Measurements from ENCODE around the gene DNHD1.
"Not testable (repeated sequence)": the region's sequence is repeated elsewhere in the genome, so short reads cannot be mapped to it uniquely, and the experiment has no call there.

DNHD1 gene

DNA sequence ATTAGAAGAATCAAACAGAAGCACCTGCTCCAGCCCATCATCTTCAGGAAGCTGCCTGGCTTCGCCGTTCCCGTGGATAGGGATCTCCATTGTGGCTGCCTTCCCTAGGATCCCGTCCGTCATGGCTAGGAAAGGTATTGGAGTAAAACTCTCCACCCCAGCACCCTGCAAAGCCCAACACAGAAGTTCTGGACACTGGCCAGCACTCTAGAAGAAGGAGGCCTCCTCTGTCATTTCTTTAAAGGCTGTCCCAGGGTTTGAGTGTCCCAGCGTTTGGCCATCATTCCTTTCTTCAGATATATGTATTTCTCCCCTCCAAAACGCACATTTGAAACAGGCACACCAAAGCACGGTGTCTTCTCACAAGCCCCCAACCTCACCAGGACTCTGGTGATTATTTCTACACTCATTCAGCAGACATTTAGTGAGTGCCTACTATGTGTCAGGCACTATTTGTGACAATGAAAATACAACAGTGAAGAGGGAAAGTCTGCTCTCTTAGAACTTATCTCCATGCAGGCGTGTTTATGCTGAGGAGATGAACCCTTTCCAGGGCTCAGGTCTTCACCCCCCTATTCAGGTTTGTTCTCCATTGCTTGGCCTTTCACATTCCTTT is 16.7 kb upstream of the DNHD1 start:
- DNase-seq: no peak

DNA sequence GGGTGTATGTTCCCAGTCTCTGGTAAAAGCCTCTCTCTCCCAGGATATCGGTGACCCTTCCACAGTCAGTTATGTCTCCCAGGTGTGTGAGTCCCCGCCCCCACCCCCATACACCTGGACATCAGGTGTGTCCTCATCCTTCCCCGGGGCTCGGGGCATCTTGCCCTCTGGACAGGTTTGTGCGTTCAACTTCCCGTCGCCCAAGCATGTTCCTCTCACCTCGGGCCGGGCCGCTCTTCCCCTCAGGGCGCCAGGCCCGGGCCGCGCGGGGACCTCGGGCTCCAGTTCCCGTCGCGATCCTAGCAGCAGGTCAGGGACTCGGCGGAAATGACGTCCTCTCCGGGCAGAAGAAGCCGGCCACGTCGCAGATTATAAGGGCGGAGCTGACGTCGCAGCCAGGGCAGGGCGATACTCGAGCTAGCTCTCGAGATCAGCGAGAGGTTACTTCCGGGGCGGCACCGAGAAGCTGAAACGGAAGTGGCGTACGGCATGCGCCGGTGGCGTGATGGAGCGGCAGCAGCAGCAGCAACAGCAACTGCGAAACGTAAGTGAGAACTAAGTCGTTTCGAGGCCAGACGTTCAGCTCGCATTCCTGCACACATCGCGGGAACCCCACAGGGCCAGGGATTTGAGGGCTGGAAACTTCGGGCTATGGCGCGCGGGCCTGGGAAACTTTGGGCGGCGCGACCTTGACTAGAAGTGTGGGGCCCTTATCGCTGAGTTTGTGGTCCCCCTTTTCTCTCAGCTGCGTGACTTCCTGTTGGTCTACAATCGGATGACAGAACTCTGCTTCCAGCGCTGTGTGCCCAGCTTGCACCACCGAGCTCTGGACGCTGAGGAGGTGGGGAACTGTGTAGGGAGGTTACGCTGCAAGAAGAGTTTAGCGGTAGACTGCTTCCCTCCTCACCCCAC is 15.8 kb upstream of the DNHD1 start, which contains the start of the genes ARFIP2 and TIMM10B:
Gene ARFIP2, minus strand, starts transcription at position 320 of the 912 bp plus-strand sequence. CDS start 910 bp downstream, outside the sequence.
Gene TIMM10B, plus strand, starts transcription at position 490 of the 912 bp plus-strand sequence. Its CDS starts 16 bp downstream, at position 506.
- DNase-seq: peak; percentile 98

DNA sequence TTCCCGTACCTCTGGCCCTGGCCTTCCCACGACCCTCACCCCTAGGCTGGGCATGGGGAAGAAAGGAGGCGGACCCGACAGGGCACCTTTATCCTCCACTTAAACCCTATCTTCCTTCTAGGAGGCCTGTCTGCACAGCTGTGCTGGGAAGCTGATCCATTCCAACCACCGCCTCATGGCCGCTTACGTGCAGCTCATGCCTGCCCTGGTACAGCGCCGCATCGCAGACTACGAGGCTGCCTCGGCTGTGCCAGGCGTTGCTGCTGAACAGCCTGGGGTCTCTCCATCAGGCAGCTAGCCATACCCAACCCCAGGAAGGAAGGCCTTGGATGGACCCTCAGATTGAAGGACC is 15.2 kb upstream of the DNHD1 start:
- no peak for DNase-seq

GRCh38 chr11:6482441-6482840 is 14.6 kb upstream of the DNHD1 start:
- no peak for DNase-seq

DNA sequence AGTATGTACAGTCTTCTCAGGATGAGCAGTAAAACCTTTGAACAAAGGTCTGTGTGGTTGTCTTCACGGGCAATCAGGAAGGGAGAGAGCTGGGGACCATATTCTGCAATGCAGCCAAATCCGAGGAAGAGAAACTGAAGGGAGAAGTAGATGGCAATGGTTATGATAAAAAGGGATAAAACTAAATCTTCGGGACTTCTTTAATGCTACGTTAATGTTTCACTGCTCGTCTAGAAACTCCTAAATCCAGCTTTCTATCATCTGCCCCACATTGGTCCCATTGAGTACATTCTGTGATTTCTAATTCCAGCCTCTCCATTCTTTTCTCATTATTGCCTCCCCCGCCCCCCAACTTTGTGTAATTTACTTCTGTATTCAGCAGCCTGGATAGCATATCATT is 14.1 kb upstream of the DNHD1 start:
- no peak for DNase-seq

- no peak for DNase-seq
These were observed 11.4 kb upstream of the DNHD1 start for GRCh38 chr11:6485661-6486060.

DNA sequence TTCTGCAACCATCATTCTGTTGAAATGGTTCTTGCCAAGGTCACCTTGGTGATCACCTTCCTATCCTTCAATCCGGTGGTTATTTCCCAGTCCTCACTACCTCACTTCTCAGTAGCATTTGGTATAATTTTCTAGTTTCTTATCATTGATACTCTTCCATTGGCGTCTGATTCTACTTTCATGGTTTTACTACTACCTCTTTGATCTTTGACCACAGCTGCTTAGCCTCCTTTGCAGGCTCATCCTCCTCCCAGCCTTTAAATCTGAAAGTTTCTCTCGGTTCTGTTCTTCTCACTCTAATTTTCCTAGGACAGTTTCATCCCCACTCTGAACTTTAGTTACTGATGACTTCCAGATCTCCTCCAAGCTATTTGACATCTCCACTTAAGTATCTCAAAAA is 10.8 kb upstream of the DNHD1 start:
- DNase-seq: no peak

GRCh38 chr11:6486938-6487337 is 10.1 kb upstream of the DNHD1 start:
- DNase-seq: no peak

- no peak for DNase-seq
These were observed 8.7 kb upstream of the DNHD1 start for GRCh38 chr11:6488342-6488741.

- no peak for DNase-seq
These were observed 8.3 kb upstream of the DNHD1 start for GRCh38 chr11:6488821-6489220.

DNA sequence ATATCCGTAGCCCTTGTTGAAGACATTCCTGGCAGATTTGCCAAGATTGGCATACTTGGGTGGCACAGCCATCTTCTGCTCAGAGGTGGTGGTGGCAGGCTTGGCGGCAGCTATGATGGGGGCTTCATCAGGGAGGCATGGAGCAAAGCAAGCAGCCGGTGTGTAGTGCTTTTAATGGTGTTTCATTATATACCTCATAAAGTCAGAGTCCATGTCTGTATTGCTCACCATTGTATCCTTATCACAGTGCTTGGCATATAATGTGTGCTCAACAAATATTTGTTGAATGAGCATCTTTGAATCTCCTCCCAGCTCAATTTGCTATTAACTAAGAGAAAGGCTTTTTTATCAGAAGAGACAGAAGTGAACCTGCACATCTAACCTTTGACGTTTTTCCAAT is 7.8 kb upstream of the DNHD1 start:
- DNase-seq: no peak

GRCh38 chr11:6498121-6498520 is 1.0 kb downstream of the DNHD1 start:
- DNase-seq: no peak

DNA sequence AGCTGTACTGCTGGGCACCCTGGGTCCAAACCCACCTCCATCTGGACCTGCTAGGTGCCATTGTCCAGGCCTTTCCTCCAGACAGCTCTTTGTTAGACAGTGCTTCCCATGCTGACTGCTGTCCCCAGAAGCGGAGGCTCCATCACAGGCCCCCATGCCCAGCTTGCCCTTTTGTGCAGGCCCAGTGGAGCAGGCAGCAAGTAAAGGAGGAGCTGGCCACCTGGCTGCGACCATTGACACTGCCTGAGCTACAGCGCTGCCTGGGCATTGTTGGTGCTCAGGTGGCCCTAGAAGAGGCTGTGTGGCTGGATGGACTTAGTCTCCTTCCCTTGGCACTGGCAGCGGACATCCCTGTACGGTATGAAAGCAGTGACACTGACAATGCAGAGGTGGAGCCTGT is 1.5 kb downstream of the DNHD1 start:
- no peak for DNase-seq

DNA sequence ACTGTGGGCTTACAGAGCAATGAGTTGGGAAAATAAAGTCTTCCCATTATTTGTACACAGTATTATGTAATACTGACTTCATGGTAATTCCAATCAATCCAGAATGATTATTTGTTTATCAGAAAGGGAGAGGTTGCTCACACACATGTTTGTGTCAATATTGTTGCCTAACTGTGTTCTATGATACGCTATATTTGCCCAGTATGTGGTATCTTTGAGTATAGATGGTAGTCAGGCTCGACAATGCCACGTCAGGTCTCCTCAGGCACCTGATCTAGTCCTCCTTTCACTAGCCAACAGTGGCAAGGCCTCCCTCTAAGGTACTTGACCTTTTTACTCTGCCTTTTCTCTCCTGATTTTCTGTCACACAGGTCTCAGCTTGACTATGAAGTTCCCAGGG is 5.3 kb downstream of the DNHD1 start:
- no peak for DNase-seq

GRCh38 chr11:6504166-6504565 is 7.1 kb downstream of the DNHD1 start:
- no peak for DNase-seq

DNA sequence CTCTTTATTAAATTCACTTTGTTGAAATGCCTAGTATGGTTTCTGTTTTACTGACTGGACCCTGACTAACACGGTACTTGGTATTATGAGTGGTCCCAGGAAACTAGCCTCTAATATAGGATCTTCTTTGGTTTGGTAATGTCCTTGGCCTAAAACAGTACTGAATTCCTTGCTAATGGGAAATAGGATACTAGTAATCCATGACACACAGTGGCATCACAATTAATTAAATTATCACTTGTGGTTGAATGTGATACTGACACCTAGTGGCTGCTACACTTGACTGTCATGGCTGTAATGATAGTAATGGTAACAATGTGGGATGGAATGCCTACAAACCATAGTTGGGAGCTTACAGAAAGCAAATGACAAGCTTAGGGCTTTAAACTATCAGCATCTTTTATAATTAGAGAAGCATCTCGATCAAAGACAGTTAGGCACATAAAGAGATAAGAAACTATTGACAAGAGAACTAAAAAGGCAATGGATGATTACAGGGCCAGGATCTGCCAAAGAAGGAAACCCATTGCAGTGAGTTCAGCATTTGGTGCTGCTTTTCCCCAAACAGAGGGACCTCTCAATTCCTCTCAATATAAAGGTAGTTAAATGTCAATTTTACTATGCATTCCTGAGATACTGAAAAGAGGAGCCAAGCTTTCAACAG is 8.6 kb downstream of the DNHD1 start:
- DNase-seq: peak; percentile 28

DNA sequence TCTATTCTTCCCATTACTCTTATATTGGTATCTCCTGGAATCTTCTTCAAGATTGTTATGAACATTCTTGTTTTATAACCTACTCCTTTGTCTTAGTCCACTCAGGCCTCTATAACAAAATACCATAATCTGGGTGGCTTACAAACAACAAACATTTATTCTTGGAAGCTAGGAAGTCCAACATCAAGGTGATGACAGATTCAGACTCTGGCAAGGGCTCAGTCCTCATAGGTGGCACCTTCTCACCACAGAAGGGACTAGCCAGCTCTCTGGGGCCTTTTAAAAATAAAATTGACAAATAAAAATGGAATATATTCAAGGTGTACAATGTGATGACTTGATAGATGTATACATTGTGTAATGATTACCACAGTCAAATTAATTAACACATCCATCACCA is 19.8 kb downstream of the DNHD1 start:
- no peak for DNase-seq

- no peak for DNase-seq
These were observed 23.2 kb downstream of the DNHD1 start for GRCh38 chr11:6520265-6520664.

DNA sequence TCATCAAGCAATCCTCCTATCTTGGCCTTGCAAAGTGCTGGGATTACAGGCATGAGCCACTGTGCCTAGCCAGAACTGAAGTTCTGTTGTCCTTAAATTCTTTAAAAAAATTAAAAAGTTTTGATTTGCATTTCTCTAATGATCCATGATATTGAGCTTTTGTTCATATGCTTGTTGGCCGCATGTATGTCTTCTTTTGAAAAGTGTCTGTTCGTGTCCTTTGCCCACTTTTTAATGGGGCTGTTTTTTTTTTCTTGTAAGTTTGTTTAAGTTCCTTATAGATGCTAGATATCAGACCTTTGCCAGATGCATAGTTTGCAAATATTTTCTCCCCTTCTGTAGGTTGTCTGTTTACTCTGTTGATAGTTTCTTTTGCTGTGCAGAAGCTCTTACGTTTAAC is 24.9 kb downstream of the DNHD1 start:
- DNase-seq: not testable (repeated sequence)

- no peak for DNase-seq
These were observed 26.2 kb downstream of the DNHD1 start for GRCh38 chr11:6523253-6523652.

DNA sequence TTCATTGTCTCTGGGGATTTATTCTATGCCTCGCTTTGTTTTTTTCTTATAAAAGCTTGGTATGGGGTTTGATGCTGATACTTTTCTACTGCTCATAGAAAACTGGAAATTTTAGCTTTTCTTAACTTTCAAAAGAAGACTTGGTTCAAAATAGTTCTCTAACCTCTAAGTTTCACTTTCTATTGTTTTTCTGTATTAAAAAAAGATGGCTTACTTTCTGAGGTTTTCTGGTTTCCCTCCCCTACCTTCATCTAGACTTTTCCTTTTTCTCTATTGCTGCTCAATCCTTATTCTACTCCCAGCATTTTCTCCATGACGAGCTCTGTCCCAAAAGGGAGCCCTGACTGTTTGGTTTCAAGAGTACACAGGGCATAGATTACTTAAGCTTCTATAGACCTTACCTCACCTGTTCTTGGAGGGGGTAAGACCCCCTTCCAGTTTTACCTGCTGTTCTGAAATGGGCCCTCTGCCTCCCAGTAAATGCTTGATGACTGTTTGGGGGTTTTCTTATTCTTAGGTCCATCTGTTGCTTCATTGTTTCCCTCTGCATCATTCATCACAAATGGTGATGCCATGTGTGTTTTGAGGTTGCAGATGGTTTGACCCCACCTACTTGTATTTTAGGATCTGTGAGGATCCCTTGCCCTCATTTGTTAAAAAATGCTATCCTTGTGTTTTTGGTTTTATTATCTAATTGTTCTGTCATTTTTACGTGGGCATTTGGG is 29.5 kb downstream of the DNHD1 start:
- no peak for DNase-seq

DNA sequence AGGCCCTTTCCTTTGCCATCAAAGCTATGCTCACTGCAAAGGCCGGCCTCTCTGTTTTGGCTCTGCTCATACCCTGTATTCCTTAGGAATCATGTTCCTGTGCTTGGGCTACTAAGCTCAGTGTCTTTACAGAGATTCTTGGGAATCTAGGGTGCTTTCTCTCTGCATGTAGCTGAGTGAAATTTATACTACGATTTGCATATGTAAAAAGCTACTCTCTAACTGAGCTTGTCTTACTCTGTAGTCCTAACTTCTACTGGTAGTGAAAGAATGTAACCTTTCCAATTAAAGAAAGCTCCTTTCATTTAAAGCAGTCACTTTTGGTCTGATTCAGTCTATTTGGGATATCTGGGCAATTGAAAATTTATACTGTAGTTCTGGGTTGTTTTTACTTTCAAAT is 32.2 kb downstream of the DNHD1 start:
- DNase-seq: no peak

- no peak for DNase-seq
These were observed 33.8 kb downstream of the DNHD1 start for GRCh38 chr11:6530848-6531247.
